Measurements from ENCODE around the gene WASF2. TPM values are rescaled to one million over a fixed set of nuclear protein-coding genes. Genes with fewer than 3 reads are reported as not detected.
"Not testable (repeated sequence)": the region's sequence is repeated elsewhere in the genome, so short reads cannot be mapped to it uniquely, and the experiment has no call there.

WASF2 gene
- total RNA-seq, 1 experiment from 2014 or later: 9.7 TPM

- in situ Hi-C loops (cut with HindIII; ENCODE audit: low pct_unique_long_range_greater_than_20kb, low sequenced_read_pairs): no loop called here
Measured at GRCh38 chr1:27397749-27398148, 92.2 kb downstream of the WASF2 start.

GRCh38 chr1:27397110-27397509, 92.9 kb downstream of the WASF2 start:
- in situ Hi-C loops (cut with HindIII; ENCODE audit: low pct_unique_long_range_greater_than_20kb, low sequenced_read_pairs): no loop called here
- no peak for DNase-seq (ENCODE audit: low read depth, low spot score)

More at GRCh38 chr1:27397749-27398148, 92.2 kb downstream of the WASF2 start:
- DNase-seq (ENCODE audit: low read depth, low spot score): no peak

GRCh38 chr1:27395441-27396195, 94.3 kb downstream of the WASF2 start:
- peak; percentile 79 for DNase-seq (ENCODE audit: low read depth, low spot score)
- in situ Hi-C loops (cut with HindIII; ENCODE audit: low pct_unique_long_range_greater_than_20kb, low sequenced_read_pairs): no loop called here

GRCh38 chr1:27394925-27395324, 95.0 kb downstream of the WASF2 start:
- in situ Hi-C loops (cut with HindIII; ENCODE audit: low pct_unique_long_range_greater_than_20kb, low sequenced_read_pairs): no loop called here
- DNase-seq (ENCODE audit: low read depth, low spot score): no peak

- in situ Hi-C loops (cut with HindIII; ENCODE audit: low pct_unique_long_range_greater_than_20kb, low sequenced_read_pairs): no loop called here
- no peak for DNase-seq (ENCODE audit: low read depth, low spot score)
Measured at GRCh38 chr1:27394282-27394658, 95.7 kb downstream of the WASF2 start.

GRCh38 chr1:27393641-27394281, 96.2 kb downstream of the WASF2 start:
- no peak for DNase-seq (ENCODE audit: low read depth, low spot score)
- in situ Hi-C loops (cut with HindIII; ENCODE audit: low pct_unique_long_range_greater_than_20kb, low sequenced_read_pairs): no loop called here

GRCh38 chr1:27392778-27393635, 97.0 kb downstream of the WASF2 start:
- in situ Hi-C loops (cut with HindIII; ENCODE audit: low pct_unique_long_range_greater_than_20kb, low sequenced_read_pairs): no loop called here
- DNase-seq (ENCODE audit: low read depth, low spot score): no peak

- in situ Hi-C loops (cut with HindIII; ENCODE audit: low pct_unique_long_range_greater_than_20kb, low sequenced_read_pairs): no loop called here
- DNase-seq (ENCODE audit: low read depth, low spot score): peak; percentile 84
Measured at GRCh38 chr1:27392096-27392777, 97.7 kb downstream of the WASF2 start, which contains the start of gene GPR3. TSS of gene GPR3 (plus strand) at chr1:27392622. CDS start at chr1:27393799, 1,177 bp downstream.

GRCh38 chr1:27391511-27392095, 98.4 kb downstream of the WASF2 start:
- in situ Hi-C loops (cut with HindIII; ENCODE audit: low pct_unique_long_range_greater_than_20kb, low sequenced_read_pairs): no loop called here

GRCh38 chr1:27388337-27389005, 101.5 kb downstream of the WASF2 start:
- in situ Hi-C loops (cut with HindIII; ENCODE audit: low pct_unique_long_range_greater_than_20kb, low sequenced_read_pairs): no loop called here
- peak; percentile 63 for DNase-seq (ENCODE audit: low read depth, low spot score)

More at GRCh38 chr1:27391511-27392095, 98.4 kb downstream of the WASF2 start:
- peak; percentile 38 for DNase-seq (ENCODE audit: low read depth, low spot score)

- in situ Hi-C loops (cut with HindIII; ENCODE audit: low pct_unique_long_range_greater_than_20kb, low sequenced_read_pairs): not testable (repeated sequence)
Measured at GRCh38 chr1:27384797-27385196, 105.2 kb downstream of the WASF2 start.

GRCh38 chr1:27383661-27384060, 106.3 kb downstream of the WASF2 start:
- in situ Hi-C loops (cut with HindIII; ENCODE audit: low pct_unique_long_range_greater_than_20kb, low sequenced_read_pairs): no loop called here
- DNase-seq (ENCODE audit: low read depth, low spot score): no peak

More at GRCh38 chr1:27384797-27385196, 105.2 kb downstream of the WASF2 start:
- not testable (repeated sequence) for DNase-seq (ENCODE audit: low read depth, low spot score)

GRCh38 chr1:27383039-27383605, 106.8 kb downstream of the WASF2 start, which contains the start of gene CD164L2:
TSS of gene CD164L2 (minus strand) at chr1:27383333. CDS start at chr1:27383239, 94 bp downstream.
- in situ Hi-C loops (cut with HindIII; ENCODE audit: low pct_unique_long_range_greater_than_20kb, low sequenced_read_pairs): no loop called here
- DNase-seq (ENCODE audit: low read depth, low spot score): no peak

GRCh38 chr1:27381969-27382762, 107.8 kb downstream of the WASF2 start:
- DNase-seq (ENCODE audit: low read depth, low spot score): no peak
- in situ Hi-C loops (cut with HindIII; ENCODE audit: low pct_unique_long_range_greater_than_20kb, low sequenced_read_pairs): no loop called here

Data from SK-MEL-5 (cell line).